Peyer's patch (tissue), 4 donors: ENCODE results near the gene MACROD2.

Experiments used
- CTCF ChIP-seq, 6 experiments: fragments of 450-650 bp in 4 of 6; fragments of 200-600 bp in 2 of 6; sonication (generic) in 1 of 6; IDR thresholded peaks; one replicate each; pipeline ENCODE4 v1.5.1; 2017 to 2019; ENCODE audit warnings: antibody characterized with exemption in 6 of 6, mild to moderate bottlenecking in 3 of 6, moderate library complexity in 1 of 6
- POLR2A ChIP-seq, 2 donors: fragments of 450-650 bp; IDR thresholded peaks; one replicate each; pipeline ENCODE4 v1.5.1; 2017; ENCODE audit warnings: antibody characterized with exemption in 2 of 2, mild to moderate bottlenecking in 2 of 2, moderate library complexity in 2 of 2

GRCh38 chr20:15653396-15654207, 1658.3 kb downstream of the MACROD2 start:
- TF ChIP-seq POLR2A (IDR thresholded peaks at IDR 0.05) (no peak), CTCF (IDR thresholded peaks at IDR 0.05) (no peak)
